ENCODE measurements around the gene SPRR2B.
"Not testable (repeated sequence)": the region's sequence is repeated elsewhere in the genome, so short reads cannot be mapped to it uniquely, and the experiment has no call there.

SPRR2B gene

DNA sequence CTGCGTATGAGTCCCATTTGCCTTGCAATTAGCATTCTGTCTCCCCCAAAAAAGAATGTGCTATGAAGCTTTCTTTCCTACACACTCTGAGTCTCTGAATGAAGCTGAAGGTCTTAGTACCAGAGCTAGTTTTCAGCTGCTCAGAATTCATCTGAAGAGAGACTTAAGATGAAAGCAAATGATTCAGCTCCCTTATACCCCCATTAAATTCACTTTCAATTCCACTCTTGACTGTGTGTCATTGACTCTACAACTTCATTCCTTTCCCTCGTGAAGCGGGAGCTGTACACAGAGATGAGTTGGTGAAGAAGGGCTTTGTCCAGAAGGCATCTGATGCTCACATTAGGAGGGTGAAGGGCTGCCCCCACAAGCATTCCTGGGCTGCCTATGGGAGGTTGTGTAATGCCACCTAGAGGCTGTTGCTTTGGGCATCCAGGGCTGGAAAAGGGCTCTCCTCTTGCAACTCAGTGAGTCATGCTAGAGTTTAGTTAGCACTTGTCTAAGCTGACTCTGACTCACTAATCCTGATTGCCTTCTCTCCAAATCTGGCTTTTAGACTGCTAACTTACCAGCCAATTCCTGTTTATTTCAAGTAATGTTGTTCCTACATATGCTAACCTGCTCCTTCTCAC is 38.6 kb downstream of the SPRR2B start:
- peak; percentile 20 for DNase-seq (ENCODE audit: low spot score)

DNA sequence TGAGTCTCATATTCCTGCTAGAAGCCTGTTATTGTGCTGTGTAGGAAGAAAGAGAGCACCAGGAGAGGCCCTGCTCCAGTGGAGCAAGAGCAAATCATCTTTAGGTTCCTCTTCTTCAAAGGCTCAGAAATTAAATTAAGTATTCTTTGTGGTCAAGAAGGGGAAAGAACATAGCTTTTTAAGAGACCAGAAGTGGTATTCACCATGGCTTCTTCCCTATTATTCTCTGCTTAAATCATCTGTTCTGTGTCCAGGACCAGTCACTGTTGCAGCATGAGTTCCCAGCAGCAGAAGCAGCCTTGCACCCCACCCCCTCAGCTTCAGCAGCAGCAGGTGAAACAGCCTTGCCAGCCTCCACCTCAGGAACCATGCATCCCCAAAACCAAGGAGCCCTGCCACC is 39.3 kb downstream of the SPRR2B start:
- no peak for DNase-seq (ENCODE audit: low spot score)

DNA sequence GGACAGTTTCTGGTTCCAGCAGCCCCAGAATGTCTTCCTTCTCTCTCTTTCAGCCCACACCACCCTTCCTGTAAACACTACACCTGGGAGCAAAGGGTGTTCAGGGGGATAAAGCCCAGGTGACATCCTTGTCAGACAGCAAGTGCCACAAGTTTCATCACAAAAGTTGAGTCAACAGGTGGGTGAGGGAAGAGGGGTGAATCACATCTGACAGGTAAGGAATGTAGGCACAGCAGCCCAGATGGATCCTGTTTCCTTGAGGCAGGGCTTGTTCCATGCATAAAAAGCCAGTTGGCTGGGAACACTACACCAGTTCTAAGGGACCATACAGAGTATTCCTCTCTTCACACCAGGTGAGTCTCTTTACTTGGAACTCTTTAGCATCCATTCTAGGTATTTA is 40.5 kb downstream of the SPRR2B start, which contains the start of gene SPRR1B:
Gene SPRR1B (plus strand): TSS at position 309 of the 400 bp plus-strand sequence. CDS start 1,143 bp downstream, outside the sequence.
- DNase-seq (ENCODE audit: low spot score): no peak

DNA sequence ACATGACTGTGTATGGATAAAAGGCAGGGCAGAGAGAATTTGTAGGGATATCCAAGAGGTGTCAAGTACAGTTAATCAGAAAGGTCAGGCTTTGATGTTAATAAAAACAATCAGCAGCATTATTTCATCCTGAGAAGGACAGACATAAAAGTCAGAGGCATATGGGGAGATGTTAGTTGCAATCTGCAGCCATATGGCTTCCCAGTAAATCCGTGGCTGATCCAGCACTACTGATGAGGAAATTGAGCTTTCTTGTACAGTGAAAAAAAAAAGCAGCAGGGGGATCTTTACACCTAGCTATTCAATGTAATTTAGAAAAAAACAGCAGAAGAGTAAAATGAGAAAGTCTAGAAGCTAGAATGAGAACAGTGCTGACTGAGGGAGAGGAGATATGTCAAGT is 42.6 kb downstream of the SPRR2B start:
- DNase-seq (ENCODE audit: low spot score): no peak

DNA sequence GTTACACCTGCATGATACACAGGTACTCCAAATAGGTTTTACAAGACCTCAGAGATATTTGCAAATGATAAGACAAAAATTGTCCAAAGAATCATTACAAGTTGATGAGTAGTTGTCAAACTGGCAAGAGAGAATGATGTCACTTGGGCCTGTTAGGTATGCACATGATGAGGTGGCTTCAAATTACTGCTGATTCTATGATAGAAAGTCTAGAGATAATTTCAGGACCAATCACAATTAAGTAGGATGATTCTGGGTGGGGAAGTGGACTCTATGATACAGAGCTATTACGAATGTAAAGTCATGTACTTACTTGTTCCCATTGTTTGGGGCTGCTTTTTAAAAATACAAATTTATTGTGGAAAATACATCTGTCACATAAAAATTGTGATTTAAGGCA is 45.6 kb downstream of the SPRR2B start:
- DNase-seq (ENCODE audit: low spot score): no peak

DNA sequence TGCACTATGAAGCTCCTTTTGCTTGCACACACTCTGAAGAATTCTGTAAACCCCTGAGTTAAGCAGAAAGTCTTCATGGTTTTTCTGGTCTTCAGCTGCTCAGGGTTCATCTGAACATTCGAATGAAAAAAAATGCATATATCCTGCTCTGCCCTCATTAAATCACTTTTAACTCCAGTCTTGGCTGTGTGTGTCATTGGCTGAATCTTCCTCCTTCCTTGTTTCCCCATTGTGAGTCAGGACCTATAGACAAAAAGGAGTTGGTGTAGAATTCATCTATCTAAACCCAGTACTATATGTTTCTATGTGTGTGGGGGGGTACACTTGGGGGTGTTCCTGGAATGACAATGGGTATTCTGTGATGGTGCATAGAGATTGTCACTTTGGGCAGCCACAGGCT is 47.0 kb downstream of the SPRR2B start:
- no peak for DNase-seq (ENCODE audit: low spot score)

DNA sequence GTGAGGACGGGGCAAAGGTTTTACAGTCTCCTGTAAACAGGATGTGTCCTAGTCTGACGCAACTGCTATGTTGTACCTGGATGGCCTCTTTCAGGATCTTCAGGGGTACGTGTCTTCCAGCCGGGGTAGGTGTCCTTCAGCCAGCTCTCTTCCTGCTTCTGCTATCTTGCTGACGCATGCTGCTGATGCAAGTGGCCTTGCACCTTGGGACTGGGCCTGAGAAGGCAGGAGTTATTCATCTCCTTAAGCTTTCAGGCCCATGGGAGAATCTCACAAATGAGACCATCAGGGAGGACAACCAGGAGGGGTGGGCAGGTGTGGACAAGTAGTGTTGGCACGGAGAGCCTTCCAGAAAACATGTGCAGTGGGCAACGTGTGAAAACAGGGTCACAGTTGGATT is 48.3 kb downstream of the SPRR2B start:
- DNase-seq (ENCODE audit: low spot score): no peak

DNA sequence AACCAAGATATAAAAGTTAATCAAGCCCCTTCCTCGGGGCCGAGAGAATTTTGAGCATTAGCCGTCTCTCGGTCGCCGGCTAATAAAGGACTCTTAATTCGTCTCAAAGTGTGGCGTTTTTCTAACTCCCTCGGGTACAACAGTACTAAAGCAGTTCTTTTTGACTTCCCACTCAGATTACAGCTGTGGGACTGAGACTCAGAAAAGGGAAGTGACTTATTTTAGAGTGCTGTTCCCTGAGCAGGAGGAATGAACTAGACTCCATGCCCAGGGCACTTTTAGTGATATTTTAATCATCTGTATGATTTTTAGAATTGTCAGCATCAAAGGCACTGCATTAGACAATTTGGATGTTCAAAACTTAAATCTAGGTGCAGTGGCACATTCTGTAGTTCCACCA is 49.1 kb downstream of the SPRR2B start:
- DNase-seq (ENCODE audit: low spot score): not testable (repeated sequence)

DNA sequence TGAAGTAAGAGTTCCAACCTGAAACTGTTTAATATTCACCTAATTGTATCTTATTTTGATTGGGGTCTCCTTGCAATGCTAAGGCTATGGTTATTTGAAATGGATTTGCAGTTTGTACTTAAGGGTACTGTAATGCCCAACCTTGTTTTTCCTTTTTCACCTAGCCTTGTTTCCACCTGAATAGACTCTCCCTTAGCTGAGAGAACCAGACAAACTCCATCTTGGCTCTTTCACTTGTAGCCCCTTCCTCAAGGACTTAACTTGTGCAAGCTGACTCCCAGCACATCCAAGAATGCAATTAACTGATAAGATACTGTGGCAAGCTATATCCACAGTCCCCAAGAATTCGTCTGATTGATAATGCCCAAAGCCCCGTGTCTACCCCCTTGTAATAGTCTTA is 49.6 kb downstream of the SPRR2B start:
- DNase-seq (ENCODE audit: low spot score): not testable (repeated sequence)
